Measurements from ENCODE around the gene STARD5.

The STARD5 gene

DNA sequence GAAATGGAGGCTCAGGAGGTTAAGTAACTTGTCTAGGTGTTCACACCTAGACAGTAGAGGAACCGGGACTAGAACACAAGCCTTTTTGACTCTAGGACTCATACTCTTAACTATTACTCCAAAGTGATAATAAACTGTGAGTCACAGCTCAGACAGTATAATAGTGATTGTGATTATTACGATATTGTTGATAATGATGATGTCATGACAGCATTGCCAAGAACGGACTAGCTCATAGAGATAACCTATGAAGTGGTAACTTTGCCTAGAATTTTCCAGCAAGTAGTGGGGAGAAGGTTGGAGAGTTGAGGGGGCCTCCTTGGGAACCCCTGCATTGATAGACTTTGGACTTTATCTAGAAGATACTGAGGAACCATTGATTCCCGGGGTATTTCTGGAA is 34.0 kb downstream of the STARD5 start:
- DNase-seq, result no peak

DNA sequence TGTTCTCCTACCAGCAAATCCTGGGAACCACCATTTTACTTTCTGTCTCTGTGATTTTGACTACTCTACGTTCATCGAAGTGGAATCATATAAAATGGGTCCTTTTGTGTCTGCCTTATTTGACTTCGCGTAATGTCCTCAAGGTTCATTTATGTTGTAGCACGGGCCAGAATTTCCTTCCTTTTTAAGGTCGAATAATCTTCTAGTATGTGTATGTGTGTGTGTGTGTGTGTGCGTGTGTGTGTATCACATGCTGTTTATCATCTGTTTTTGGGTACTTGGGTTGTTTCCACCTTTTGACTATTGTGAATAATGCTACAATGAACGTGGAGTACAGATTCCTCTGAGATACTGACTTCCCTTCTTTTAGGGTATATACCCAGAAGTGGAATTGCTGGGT is 35.3 kb downstream of the STARD5 start:
- no peak for DNase-seq

DNA sequence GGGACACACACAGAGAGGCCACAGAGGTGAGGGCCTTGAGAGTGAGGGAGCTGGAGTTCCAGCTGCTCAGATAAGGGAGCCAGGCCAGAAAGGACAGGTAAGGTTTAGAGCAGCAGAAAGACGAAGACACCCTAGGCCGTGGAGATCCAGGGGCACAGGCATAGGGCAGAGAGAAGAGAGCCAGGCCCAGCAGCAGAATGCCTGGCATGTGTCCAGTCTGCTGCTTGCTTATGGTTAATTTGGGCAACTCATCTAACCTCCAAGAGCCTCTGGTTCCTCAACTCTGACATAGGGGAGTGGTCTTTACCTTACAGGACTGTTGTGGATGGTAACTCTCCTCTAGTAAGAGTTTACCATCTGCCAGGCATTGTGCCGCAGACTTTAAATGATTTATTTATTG is 35.9 kb downstream of the STARD5 start:
- no peak for DNase-seq

- no peak for DNase-seq
Observed at GRCh38 chr15:81286621-81287121, 37.3 kb downstream of the STARD5 start.

GRCh38 chr15:81285461-81285860 is 38.5 kb downstream of the STARD5 start:
- DNase-seq, result no peak

- DNase-seq, result no peak
Observed at GRCh38 chr15:81284256-81285031, 39.5 kb downstream of the STARD5 start.

DNA sequence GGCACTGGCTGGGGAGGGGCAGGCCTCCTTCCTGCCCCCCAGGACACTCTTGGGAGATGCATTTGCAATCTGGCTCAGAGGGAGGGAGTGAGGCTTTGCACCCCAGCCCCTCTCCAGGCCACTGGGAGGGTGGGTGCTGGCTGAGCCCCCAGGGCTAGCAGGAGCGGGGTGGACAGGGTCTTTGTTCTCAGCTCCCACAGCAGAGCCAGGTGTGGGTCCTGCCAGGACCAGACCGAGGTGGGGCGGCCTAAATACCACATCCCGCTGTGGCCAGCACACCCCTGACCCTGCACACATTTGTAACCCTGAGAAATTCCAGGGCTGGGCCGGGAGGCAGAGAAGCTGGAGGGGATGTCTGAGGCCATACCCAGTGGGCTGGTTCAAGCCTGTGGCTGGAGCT is 41.0 kb downstream of the STARD5 start:
- DNase-seq, result no peak

DNA sequence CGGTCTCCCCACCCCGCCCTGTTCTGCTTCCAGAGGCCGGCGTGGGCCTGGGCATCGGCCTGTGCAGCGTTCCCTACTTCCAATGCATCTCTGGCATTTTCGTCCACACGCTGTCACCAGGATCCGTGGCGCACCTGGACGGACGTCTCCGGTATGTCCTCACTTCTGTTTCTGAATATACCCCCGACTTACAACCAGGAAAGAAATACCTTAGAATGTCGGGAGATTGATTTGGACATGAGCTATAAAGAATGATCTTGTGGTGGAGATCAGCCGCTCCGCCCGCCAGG is 41.4 kb downstream of the STARD5 start:
- DNase-seq, result no peak

DNA sequence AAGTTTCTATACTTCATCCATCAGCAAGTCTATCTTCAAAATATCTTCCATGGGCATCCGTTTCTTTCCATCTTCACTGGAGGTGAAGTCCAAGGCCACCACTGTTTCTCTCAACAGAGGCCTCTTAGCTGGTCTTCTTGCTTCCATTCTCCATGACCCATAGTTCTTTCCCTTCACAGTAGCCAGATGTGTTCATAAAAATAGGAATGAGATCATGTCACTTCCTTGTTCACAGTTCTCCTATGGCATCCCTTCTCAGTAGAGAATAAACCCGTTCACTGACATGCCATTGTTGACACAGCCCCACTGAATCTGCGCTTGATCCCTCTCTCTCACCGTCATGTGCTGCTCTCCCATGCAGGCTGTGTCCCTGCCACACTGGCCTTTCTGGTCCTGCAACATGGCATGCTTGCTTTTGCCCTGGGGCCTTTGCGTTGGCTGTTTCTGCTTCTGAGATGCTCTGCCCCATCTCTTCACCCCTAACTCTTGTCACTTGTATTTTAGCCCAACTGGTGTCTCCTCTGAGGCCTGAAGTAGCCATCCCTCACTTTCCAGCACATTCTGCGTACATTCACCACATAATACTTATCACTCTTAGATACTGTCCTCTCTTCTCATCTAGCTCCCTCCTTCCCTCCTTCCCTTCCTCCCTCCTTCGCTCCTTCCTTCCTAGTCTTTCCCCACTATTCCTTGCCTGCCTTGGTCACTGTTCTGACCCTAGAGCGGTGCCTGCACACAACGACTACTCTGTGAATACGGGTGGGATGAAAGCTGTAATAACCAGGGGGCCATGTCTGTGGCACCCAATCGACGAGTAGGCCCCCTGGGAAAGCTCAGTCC is 42.0 kb downstream of the STARD5 start:
- no peak for DNase-seq

GRCh38 chr15:81281456-81281735 is 42.5 kb downstream of the STARD5 start:
- no peak for DNase-seq

DNA sequence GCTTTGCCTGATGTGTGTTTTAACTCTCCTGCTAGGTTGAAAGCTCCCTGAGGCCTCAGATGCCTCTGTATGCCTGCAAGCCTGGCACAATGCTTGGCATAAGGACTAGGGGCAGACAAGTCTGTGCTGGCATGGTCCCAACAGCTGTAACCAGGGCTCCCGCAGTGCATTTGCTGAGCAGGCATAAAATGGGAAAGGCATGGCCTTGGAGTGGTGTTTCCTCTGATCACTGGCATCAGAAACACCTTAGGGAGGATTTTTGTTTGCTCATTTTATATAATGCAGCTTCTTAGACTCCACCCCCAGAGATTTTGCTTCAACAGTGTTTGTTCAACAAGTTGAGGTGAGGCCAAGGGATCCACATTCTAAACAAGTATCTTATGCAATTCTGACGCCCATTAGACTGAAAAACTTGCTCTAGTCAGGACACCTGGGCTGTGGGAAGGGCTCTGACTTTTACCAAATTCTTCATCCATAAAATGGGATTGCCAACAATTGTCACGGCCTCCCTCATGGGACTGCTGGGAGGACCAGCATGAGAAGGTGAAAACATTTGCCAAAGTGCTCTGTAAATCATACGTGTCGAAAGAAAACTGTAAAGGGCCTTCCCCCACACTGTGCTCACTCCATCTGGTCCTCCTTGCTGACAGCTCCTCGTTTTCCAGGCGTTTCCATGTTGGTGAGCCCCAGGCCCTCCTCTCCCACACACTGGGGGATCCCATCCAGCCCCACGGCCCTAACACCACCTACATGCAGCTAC is 43.1 kb downstream of the STARD5 start:
- DNase-seq, result no peak

DNA sequence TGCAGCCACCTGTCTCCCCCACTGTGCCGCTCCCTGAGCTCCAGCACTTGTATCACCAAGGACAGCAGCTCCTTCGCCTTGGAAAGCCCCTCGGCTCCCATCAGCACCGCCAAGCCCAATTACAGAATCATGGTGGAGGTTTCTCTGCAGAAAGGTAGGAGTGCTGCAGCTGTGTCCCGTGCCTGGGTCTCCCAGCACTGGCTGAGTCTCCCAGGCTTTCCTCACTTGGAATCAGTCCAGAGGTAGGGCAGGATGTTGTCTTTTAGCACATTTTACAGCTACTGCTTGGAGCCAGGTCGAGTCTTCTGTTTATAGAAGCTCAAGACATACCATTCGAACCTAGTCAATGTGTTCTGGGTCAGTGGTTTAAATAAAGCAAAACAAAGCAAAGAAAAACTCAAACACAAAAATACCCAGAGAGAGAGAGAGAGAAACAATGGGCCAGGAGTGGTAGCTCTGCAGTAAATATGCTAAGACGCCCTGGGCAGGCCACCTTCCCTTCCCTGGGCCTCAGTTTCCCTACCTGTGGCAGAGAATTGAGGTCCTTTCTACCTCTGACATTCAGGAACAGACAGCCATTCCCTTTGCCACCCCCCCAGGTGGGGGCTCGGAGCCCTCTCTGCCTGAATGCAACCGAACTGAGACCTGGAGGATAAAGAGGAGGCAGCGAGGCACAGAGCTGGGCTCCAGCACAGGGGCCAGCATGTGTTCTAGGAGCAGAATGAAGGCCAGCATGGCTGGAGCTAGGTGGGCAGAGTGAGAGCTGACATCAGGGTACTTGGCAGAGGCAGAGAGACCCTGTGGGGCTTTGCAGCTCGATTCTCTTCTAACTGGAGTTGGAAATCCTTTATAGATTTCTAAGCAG is 44.1 kb downstream of the STARD5 start:
- no peak for DNase-seq

DNA sequence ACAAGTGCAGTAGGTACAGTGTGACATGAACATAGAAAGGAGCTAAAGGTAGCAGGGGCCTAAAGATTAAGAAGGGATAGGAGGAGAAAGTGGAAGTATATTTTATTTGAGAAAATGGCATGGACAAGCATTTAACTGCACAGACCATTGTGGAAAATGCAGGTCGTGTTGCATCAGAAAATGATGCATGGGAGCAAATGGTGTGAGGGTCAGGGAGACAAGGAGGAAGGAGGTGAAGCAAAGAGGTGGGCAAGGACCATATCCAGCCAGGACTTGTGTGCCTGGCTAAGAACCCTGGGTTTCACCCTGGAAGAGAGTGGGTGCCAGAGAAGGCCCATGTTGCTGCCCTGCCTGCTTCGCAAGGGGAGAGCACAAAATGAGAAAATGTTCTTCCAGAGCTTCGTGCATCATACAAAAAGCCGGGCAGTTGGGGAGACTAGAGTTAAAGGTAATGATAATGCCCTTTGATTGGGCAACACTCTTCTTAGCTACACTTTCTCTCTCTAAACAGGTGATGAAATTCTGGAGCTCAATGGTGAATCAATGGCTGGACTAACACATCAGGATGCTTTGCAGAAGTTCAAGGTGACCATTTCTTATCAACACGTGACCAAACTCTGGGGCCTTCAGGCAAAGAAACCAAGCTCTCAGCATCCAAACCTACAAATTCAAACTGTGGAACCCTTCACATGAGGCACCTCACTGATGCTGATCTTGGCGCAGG is 45.5 kb downstream of the STARD5 start:
- no peak for DNase-seq

GRCh38 chr15:81277851-81278250 is 46.1 kb downstream of the STARD5 start:
- DNase-seq, result no peak

GRCh38 chr15:81276967-81277366 is 47.0 kb downstream of the STARD5 start:
- DNase-seq, result no peak

DNA sequence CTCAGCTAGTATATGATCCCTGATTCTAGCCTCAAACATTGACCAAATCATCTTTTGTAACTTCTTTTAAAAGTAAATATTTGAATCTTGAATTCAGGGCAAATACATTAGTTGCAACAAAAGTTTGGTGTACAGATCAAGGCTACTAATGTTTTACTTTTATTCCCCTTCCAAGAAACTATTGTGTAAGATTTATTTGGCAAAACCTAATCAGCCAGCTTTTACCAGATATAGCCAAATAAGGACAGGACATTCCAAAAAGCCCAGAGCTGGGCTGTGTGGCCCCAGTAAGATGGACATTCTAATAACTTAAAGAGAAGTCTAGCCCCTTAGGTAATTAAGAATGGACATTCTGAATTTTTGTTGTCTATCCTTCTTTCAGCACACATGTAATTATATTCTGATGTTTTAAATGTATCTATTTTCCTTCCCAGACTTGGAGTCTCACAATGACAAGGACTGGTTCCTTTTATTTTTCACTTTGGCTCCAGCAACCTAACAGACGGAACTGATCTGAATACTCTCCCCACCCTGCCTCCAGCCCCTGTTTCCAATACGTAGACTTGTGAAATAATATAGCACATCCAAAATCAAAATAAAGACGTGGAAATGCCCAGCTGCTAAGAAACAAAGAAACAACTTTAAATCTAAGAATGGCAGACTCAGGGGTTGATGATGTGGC is 48.1 kb downstream of the STARD5 start:
- no peak for DNase-seq

GRCh38 chr15:81274931-81275707 is 48.8 kb downstream of the STARD5 start:
- DNase-seq, result peak; percentile 88

DNA sequence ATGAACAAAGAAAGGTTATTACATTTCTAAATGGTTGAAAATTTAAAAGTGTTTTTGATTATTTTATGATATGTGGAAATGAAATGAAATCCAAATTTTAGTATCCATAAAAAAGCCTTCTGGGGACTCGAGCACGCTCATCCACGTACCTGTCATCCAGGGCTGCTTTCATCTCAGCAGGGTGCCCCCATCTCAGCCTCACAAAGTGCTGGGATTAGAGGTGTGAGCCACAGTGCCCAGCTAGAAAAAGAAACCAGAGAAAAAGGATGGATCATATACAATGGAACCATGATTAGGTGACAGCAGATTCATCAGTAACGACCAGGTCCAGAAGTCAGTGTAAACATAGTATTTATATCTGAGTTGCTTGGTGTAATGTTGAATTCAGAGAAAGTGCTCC is 49.7 kb downstream of the STARD5 start:
- no peak for DNase-seq

GRCh38 chr15:81273855-81274254 is 50.1 kb downstream of the STARD5 start:
- DNase-seq, result no peak

GRCh38 chr15:81273200-81273599 is 50.7 kb downstream of the STARD5 start:
- no peak for DNase-seq
